Astrocyte of the cerebellum (primary cell): Measurements from ENCODE around the gene KRT85.
A peak's percentile ranks its signal among the peaks of the same experiment; 100 is the strongest.

ENCODE experiments used
- DNase-seq: peaks from one replicate; pipeline ENCODE4 v3.0.0-alpha.2; 2011; ENCODE audit warnings: low read depth
- H3K4me3 ChIP-seq: 2 replicates; pipeline ENCODE4 v1.5.1; 2011; ENCODE audit warnings: mild to moderate bottlenecking, low read depth, low read length, moderate library complexity
- in situ Hi-C: cut with HindIII; loops from 2 replicates; pipeline ENCODE4 v1.10.0; 2017; ENCODE audit warnings: low sequenced_read_pairs
- TF ChIP-seq, protein P1 (sequence below): IDR thresholded peaks from 2 replicates; pipeline ENCODE4 v1.5.1; 2012; ENCODE audit warnings: low read length, low read depth, moderate library complexity, mild to moderate bottlenecking; ENCODE audit errors: missing control alignments

KRT85 gene

DNA sequence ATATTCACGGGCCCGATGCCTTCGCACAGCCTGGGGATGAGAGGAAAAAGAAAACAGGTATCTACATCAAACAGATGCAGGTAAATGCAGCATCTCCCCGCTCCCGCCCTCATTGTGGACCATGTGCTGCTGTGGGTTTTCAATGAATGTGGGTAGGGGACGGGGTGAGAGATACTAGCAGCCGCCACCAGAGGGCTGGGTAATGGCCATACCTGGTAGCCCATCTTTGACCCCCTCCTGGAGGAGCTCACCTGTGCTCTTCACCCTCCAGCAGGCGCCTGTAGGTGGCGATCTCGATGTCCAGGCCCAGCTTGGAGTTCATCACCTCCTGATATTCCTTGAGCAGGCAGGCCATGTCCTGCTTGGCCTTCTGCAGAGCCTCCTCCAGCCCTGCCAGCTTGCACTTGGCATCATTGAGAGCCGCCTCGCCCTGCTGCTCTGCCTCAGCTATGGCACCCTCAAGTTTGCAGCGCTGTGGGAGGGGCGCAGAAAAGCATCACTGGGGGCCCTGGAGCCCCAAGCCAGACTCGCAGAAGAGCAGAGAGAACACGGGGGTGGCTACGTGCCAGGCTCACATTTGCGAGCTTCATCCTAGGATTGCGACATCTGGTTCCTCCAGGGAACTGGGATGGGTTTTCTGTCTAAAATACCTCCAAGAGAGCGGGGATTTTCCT is 28.6 kb upstream of the KRT85 start:
- H3K4me3 ChIP-seq = no peak overlapping the region
- in situ Hi-C loops = no loop called here
- TF ChIP-seq, protein P1, sequence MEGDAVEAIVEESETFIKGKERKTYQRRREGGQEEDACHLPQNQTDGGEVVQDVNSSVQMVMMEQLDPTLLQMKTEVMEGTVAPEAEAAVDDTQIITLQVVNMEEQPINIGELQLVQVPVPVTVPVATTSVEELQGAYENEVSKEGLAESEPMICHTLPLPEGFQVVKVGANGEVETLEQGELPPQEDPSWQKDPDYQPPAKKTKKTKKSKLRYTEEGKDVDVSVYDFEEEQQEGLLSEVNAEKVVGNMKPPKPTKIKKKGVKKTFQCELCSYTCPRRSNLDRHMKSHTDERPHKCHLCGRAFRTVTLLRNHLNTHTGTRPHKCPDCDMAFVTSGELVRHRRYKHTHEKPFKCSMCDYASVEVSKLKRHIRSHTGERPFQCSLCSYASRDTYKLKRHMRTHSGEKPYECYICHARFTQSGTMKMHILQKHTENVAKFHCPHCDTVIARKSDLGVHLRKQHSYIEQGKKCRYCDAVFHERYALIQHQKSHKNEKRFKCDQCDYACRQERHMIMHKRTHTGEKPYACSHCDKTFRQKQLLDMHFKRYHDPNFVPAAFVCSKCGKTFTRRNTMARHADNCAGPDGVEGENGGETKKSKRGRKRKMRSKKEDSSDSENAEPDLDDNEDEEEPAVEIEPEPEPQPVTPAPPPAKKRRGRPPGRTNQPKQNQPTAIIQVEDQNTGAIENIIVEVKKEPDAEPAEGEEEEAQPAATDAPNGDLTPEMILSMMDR = peak; percentile 23
- no peak for DNase-seq

DNA sequence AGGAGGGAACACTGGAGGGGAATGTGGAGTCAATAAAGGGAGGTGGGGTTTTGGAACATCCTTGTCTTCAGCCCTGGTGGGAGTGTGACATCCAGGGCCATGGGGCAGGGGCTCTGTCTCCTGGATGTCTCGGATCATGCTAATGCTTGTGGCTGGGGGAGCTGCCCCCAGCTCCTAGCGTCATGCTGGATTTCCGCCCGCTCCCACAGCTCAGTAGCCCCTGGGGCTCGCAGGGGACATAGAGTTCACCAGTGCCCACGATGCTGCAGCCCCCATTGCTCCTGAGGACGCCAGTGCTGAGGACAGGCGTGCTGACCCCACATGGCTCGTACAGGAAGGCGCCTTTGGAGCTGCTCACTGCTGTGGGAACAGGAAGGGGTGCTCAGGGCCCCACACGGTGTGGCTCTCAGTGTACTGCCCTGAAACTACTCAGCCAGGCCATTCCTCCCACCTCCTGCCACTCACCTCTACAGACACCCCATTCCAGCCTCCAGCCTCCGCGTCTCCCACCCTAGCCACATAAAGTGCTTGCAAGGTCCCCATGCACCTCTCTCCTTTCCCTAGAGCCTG is 27.6 kb upstream of the KRT85 start:
- in situ Hi-C loops = no loop called here
- TF ChIP-seq, protein P1 = no peak
- H3K4me3 ChIP-seq = no peak overlapping the region
- DNase-seq = no peak

DNA sequence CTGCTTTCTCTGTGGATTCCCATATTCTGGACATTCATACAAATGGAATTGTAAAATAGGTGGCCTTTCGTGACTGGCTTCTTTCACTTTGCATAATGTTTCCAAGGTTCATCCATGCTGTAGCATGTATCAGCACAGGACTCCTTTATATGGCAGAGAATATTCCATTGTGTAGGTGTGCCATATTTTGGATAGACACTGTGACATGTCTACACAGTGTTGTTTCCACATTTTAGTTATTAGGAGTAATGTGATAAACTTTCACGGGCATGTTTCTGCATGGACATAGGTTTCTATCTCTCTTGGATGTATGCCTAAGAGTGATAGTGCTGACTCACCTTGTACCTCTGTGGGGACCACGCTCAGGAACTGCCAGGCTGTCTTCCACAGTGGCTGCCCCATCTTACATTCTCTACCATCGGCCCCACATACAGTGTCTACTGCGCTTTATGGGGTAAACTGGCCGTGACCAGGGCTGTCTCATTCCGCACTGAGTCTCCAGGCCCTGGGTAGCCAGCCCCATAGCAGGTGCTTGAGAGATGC is 25.3 kb upstream of the KRT85 start:
- in situ Hi-C loops = no loop called here
- no peak overlapping the region for H3K4me3 ChIP-seq
- TF ChIP-seq, protein P1 = no peak
- DNase-seq = no peak

DNA sequence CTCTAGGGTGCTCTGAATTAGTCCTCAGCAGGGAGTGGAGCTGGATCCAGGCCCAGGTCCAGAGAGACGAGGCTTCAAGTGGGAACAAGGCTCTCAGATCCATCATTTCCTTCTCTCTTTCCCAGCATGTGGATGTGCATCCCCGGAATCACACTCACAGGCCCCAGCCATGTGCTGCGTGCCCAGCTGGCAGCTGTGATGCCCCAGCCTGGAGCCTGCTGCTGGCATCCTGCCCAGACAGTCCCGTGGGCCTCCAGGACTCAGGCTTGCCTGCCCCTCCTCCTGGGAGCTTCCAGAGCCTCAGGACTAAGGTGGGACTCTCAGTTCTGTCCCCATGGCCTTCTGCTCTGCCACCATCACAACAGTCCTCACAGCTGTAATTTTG is 24.3 kb upstream of the KRT85 start:
- in situ Hi-C loops = no loop called here
- TF ChIP-seq, protein P1 = no peak
- H3K4me3 ChIP-seq = no peak overlapping the region
- no peak for DNase-seq

DNA sequence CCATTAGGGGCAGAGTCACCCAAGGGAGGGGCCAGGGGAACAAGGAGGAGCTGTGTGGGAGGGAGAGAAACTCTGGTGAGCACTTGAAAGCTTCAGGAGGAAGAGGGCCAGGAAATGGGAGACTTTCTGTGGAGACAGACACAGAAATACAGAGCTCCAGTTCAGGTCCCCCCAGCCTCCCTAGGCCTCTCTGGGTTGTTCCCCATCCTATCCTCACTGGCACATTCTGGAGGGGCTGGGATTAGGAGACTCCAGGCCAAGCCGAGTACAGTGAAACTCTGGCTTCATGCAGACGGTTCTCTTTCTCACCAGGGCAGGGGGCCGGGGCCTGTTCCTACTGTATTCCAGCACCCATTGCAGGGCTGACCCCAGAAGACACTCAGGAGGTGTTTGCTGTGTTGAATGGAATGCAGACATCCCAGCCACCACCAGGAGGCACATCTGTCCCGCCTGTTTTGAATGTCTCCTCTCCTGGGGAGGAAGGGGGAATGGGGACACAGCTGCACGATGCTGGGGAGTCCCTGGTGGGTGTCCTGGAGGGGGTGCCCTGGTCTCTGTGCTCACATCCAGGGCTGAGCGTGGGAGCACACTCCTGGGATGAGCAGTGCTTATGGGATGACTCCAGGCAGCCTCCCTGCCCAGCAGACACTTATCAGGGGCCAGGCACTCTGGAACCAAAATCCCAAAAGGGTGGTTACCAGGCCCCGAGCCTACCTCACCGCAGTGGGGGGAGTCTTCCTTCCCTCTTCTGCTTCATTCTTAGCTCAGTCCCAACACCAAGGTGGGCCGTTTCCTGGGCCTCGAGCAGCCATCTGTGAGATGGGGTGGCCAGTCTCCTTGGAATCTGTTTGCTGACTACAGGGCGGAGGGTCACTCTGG is 23.7 kb upstream of the KRT85 start:
- no peak overlapping the region for H3K4me3 ChIP-seq
- in situ Hi-C loops = no loop called here
- TF ChIP-seq, protein P1 = peak; percentile 75
- DNase-seq = no peak

DNA sequence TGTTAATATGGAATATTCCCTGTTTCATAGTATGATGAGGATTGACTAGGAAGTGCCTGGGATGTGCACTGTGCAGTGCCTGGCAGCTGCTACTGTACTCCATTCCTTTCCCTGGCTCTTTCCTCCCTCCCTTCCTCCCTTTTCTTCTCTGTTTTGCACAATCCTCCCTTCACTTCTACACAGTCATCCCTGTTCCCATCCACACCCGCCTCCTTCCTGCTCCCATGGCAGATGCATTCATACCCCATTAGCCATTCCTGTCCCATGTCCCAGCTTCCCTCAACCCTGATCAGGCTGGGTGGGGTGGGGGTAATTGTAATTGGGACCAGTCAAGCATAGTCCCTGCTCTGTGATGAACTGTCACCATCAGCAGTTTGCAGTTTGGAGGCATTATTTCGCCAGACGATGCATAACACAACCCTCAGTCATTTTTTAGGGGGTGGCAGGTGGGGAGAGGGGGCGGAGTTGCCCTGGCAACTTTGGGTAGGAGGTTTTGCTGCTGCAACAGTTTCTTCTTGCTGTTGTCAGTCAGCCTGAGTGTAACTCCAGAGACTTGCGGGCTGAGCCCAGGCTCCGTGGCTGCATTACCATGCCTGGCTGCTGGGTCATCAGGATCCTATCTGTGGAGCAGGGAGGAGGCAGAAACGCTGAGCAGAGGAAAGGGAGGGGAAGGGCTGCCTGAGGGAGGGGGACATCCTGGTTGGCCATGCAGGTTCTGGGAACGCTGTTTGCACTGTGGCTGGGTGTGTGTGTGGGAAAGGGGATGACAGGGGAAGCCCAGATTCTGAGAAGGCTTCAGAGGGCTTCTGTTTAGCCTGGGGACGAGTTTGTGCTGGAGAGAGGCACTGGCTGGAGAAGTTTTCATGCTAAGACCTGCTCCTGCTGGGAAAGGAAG is 22.3 kb upstream of the KRT85 start:
- H3K4me3 ChIP-seq = no peak overlapping the region
- in situ Hi-C loops = no loop called here
- no peak for DNase-seq
- TF ChIP-seq, protein P1 = no peak
